Endothelial cell of umbilical vein (primary cell): ENCODE results near the gene EPHA4.

Experiments
- CTCF ChIP-seq, 2 donors: IDR thresholded peaks; 1 replicate in 1 of 2; 2 replicates in 1 of 2; pipeline ENCODE4 v1.5.1; 2011; ENCODE audit warnings: low read length in 2 of 2, mild to moderate bottlenecking in 2 of 2, moderate library complexity in 2 of 2, control low read depth in 1 of 2, inconsistent platforms in 1 of 2, low read depth in 1 of 2; ENCODE audit not compliant: insufficient read depth in 1 of 2; ENCODE audit errors: extremely low read depth in 1 of 2
- EZH2 ChIP-seq: IDR thresholded peaks from 2 replicates; pipeline ENCODE4 v1.6.1; 2012; ENCODE audit warnings: borderline replicate concordance, low read depth, mild to moderate bottlenecking, moderate library complexity, low read length, inconsistent platforms; ENCODE audit not compliant: severe bottlenecking
- GATA2 ChIP-seq: IDR thresholded peaks from 2 replicates; pipeline ENCODE4 v1.7.0; 2011; ENCODE audit warnings: low read depth, mild to moderate bottlenecking, moderate library complexity, mixed read lengths, low read length; ENCODE audit not compliant: insufficient read length, insufficient read depth
- MYC ChIP-seq: IDR thresholded peaks from one replicate; pipeline ENCODE4 v1.6.1; 2011; ENCODE audit warnings: mild to moderate bottlenecking, low read depth, low read length
- POLR2A ChIP-seq: IDR thresholded peaks from 2 replicates; pipeline ENCODE4 v1.6.1; 2012; ENCODE audit warnings: low read depth, mild to moderate bottlenecking, control low read depth, low read length
- POLR2AphosphoS5 ChIP-seq: IDR thresholded peaks from 2 replicates; pipeline ENCODE4 v1.6.1; 2012; ENCODE audit warnings: low read depth, mild to moderate bottlenecking, control low read depth, low read length, moderate library complexity; ENCODE audit not compliant: insufficient read depth

GRCh38 chr2:221602938-221603337 is 30.8 kb upstream of the EPHA4 start:
- TF ChIP-seq CTCF (IDR thresholded peaks at IDR 0.05; ENCODE audit: extremely low read depth in 1 of 2, insufficient read depth in 1 of 2, low read depth in 1 of 2, low read length in 2 of 2) (no peak), POLR2A (no peak), EZH2 (no peak), POLR2AphosphoS5 (no peak), MYC (no peak), GATA2 (no peak)
